Measurements from ENCODE around the gene NDST1. TPM values are rescaled to one million over a fixed set of nuclear protein-coding genes. Genes with fewer than 3 reads are reported as not detected.

NDST1 gene
- polyA plus RNA-seq, 2 of the 4 experiments (the other 2 are of a cell fraction) = 24.4 to 50.8 TPM

- no peak for FAIRE-seq
- peaks cover 45% of the 10 kb centered on the region for H3K4me1 ChIP-seq
- ATAC-seq = no peak
- H3K4me2 ChIP-seq = peak overlapping the region; percentile 17; the same call in 2 of the 3 replicates
- POLR2A ChIA-PET = no interaction called here
- H3K27ac ChIP-seq = peak overlapping the region; percentile 61 to 85
- DNase-seq (ENCODE audit: low read depth in 1 of 2, low spot score in 1 of 2) = no peak
- CTCF ChIA-PET = interaction anchor here (0.6 to 13.5 kb wide), 15 partner anchors 10 to 387 kb away, joined by 3 to 211 read pairs (median 10); partner anchors contain the start of genes MYOZ3, RPS14, SMIM3 and SYNPO
- TF ChIP-seq TFCP2L1 (CRISPR knock-in tag; IDR thresholded peaks at IDR 0.05) (no peak), RFX5 (IDR thresholded peaks at IDR 0.05) (no peak), MAZ (IDR thresholded peaks at IDR 0.05; ENCODE audit: borderline replicate concordance, low read depth, low read length) (no peak), EHMT2 (IDR thresholded peaks at IDR 0.05; ENCODE audit: low read depth) (no peak), ATOH8 (CRISPR knock-in tag; IDR thresholded peaks at IDR 0.05; ENCODE audit: low read depth) (no peak), MAFK (IDR thresholded peaks at IDR 0.05; ENCODE audit: partially characterized antibody) (no peak), MAX (IDR thresholded peaks at IDR 0.05) (no peak), ESRRA (IDR thresholded peaks at IDR 0.05; ENCODE audit: borderline replicate concordance, low read length) (no peak), HEYL (CRISPR knock-in tag; IDR thresholded peaks at IDR 0.05) (no peak), KDM1A (IDR thresholded peaks at IDR 0.05; ENCODE audit: low read depth) (no peak), EHF (CRISPR knock-in tag; IDR thresholded peaks at IDR 0.05) (no peak), ZNF302 (CRISPR knock-in tag; IDR thresholded peaks at IDR 0.05) (no peak)
- TF ChIP-seq, protein P1, sequence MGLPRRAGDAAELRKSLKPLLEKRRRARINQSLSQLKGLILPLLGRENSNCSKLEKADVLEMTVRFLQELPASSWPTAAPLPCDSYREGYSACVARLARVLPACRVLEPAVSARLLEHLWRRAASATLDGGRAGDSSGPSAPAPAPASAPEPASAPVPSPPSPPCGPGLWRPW (IDR thresholded peaks at IDR 0.05) = no peak
- TF ChIP-seq, protein P2, sequence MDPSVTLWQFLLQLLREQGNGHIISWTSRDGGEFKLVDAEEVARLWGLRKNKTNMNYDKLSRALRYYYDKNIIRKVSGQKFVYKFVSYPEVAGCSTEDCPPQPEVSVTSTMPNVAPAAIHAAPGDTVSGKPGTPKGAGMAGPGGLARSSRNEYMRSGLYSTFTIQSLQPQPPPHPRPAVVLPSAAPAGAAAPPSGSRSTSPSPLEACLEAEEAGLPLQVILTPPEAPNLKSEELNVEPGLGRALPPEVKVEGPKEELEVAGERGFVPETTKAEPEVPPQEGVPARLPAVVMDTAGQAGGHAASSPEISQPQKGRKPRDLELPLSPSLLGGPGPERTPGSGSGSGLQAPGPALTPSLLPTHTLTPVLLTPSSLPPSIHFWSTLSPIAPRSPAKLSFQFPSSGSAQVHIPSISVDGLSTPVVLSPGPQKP (IDR thresholded peaks at IDR 0.05; ENCODE audit: low read depth, low read length) = no peak
- TF ChIP-seq, protein P3, sequence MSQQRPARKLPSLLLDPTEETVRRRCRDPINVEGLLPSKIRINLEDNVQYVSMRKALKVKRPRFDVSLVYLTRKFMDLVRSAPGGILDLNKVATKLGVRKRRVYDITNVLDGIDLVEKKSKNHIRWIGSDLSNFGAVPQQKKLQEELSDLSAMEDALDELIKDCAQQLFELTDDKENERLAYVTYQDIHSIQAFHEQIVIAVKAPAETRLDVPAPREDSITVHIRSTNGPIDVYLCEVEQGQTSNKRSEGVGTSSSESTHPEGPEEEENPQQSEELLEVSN (IDR thresholded peaks at IDR 0.05; ENCODE audit: borderline replicate concordance, low read depth) = no peak
- 89% methylated on average over 2 of the region's 2 CpGs for WGBS (ENCODE audit: missing lambda C conversion rate)
- no peaks in the 10 kb centered on the region for H3K9me3 ChIP-seq
- no peak overlapping the region for H3K4me3 ChIP-seq
Observed at GRCh38 chr5:150460781-150461180, 47.1 kb upstream of the NDST1 start.

GRCh38 chr5:150461231-150461630 lies 46.7 kb upstream of the NDST1 start:
- CTCF ChIA-PET = interaction anchor here (0.6 to 13.5 kb wide), 9 partner anchors 11 to 386 kb away, joined by 3 to 211 read pairs (median 7); partner anchors contain the start of genes RPS14 and SMIM3
- FAIRE-seq (no peak), DNase-seq (ENCODE audit: low read depth in 1 of 2, low spot score in 1 of 2) (no peak), ATAC-seq (no peak)
- Histone ChIP-seq H3K4me3 (no peak overlapping the region), H3K4me2 (peak overlapping the region; percentile 17; the same call in 2 of the 3 replicates), H3K9me3 (no peaks in the 10 kb centered on the region), H3K27ac (peak overlapping the region; percentile 61 to 85), H3K4me1 (peaks cover 45% of the 10 kb centered on the region)
- POLR2A ChIA-PET = no interaction called here
- 43% methylated on average over 2 of the region's 2 CpGs for WGBS (ENCODE audit: missing lambda C conversion rate)
- TF ChIP-seq, protein P2 (IDR thresholded peaks at IDR 0.05; ENCODE audit: low read depth, low read length) = no peak
- TF ChIP-seq NPAS2 (CRISPR knock-in tag; IDR thresholded peaks at IDR 0.05; ENCODE audit: borderline replicate concordance) (no peak), RFX5 (IDR thresholded peaks at IDR 0.05) (no peak), RNF2 (IDR thresholded peaks at IDR 0.05; ENCODE audit: borderline replicate concordance, low read depth) (no peak), EP300 (IDR thresholded peaks at IDR 0.05) (no peak), EHF (CRISPR knock-in tag; IDR thresholded peaks at IDR 0.05) (no peak), NFE2L2 (conservative IDR thresholded peaks at IDR 0.05; ENCODE audit: low read length) (no peak), MAFK (IDR thresholded peaks at IDR 0.05; ENCODE audit: partially characterized antibody) (no peak), FOXS1 (CRISPR knock-in tag; IDR thresholded peaks at IDR 0.05) (no peak), HOXA7 (CRISPR knock-in tag; IDR thresholded peaks at IDR 0.05) (no peak), CBX8 (IDR thresholded peaks at IDR 0.05) (no peak), BHLHE40 (IDR thresholded peaks at IDR 0.05; ENCODE audit: low read depth, low read length) (no peak)
- TF ChIP-seq, protein P4, sequence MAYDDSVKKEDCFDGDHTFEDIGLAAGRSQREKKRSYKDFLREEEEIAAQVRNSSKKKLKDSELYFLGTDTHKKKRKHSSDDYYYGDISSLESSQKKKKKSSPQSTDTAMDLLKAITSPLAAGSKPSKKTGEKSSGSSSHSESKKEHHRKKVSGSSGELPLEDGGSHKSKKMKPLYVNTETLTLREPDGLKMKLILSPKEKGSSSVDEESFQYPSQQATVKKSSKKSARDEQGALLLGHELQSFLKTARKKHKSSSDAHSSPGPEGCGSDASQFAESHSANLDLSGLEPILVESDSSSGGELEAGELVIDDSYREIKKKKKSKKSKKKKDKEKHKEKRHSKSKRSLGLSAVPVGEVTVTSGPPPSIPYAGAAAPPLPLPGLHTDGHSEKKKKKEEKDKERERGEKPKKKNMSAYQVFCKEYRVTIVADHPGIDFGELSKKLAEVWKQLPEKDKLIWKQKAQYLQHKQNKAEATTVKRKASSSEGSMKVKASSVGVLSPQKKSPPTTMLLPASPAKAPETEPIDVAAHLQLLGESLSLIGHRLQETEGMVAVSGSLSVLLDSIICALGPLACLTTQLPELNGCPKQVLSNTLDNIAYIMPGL (CRISPR knock-in tag; IDR thresholded peaks at IDR 0.05; ENCODE audit: borderline replicate concordance) = no peak
